CD4-positive, alpha-beta memory T cell (primary cell): Measurements from ENCODE around the gene BEST3. TPM values are rescaled to one million over a fixed set of nuclear protein-coding genes. Genes with fewer than 3 reads are reported as not detected.

ENCODE experiments used
- CTCF ChIA-PET: fragments of 350-600 bp; sonication (Branson Sonifier 250); formaldehyde crosslinking; loops from one replicate; lab custom pipeline; 2021; ENCODE audit warnings: inconsistent platforms; ENCODE audit not compliant: partially characterized antibody; lab: Charles Lee
- POLR2A ChIA-PET: fragments of 350-600 bp; sonication (Branson Sonifier 250); formaldehyde crosslinking; loops from one replicate; lab custom pipeline; 2021; ENCODE audit not compliant: partially characterized antibody; lab: Charles Lee
- DNase-seq, 5 donors: peaks; one replicate each; pipeline versions ENCODE4 v3.0.0 to v3.0.0-alpha.2; 2020 to 2022; ENCODE audit warnings: mixed read lengths in 1 of 5
- H3K27ac ChIP-seq: one replicate; pipeline ENCODE4 v1.7.0; 2013; ENCODE audit warnings: low read depth, low read length
- H3K27me3 ChIP-seq: 2 replicates; pipeline ENCODE4 v1.7.0; 2013; ENCODE audit warnings: mild to moderate bottlenecking, low read length, moderate library complexity; ENCODE audit not compliant: insufficient read depth
- H3K36me3 ChIP-seq: 2 replicates; pipeline ENCODE4 v1.7.0; 2013; ENCODE audit warnings: mild to moderate bottlenecking, low read length, moderate library complexity; ENCODE audit not compliant: insufficient read depth
- H3K4me1 ChIP-seq: 2 replicates; pipeline ENCODE4 v1.7.0; 2013; ENCODE audit warnings: mild to moderate bottlenecking, low read length, moderate library complexity; ENCODE audit not compliant: insufficient read depth
- H3K4me3 ChIP-seq, 2 donors: one replicate each; pipeline ENCODE4 v1.7.0; 2013; ENCODE audit warnings: low read length in 2 of 2, mild to moderate bottlenecking in 1 of 2
- H3K9me3 ChIP-seq, 2 donors: one replicate each; pipeline ENCODE4 v1.7.0; 2013; ENCODE audit warnings: low read length in 2 of 2, control low read depth in 1 of 2; ENCODE audit not compliant: control insufficient read depth in 1 of 2
- H3K27ac Mint-ChIP-seq, 7 donors: one replicate each; pipeline ENCODE4 v1.8.0; 2020 to 2021; ENCODE audit warnings: mixed read lengths in 7 of 7, mild to moderate bottlenecking in 6 of 7, inconsistent platforms in 3 of 7, moderate library complexity in 3 of 7
- H3K27me3 Mint-ChIP-seq, 2 donors: one replicate each; pipeline ENCODE4 v1.8.0; 2020 to 2021; ENCODE audit warnings: mixed read lengths in 2 of 2
- H3K36me3 Mint-ChIP-seq, 2 donors: one replicate each; pipeline ENCODE4 v1.8.0; 2020 to 2021; ENCODE audit warnings: mixed read lengths in 2 of 2, inconsistent platforms in 1 of 2, mild to moderate bottlenecking in 1 of 2
- H3K4me1 Mint-ChIP-seq, 4 donors: one replicate each; pipeline ENCODE4 v1.8.0; 2020 to 2021; ENCODE audit warnings: mixed read lengths in 4 of 4, mild to moderate bottlenecking in 1 of 4
- H3K4me3 Mint-ChIP-seq, 8 donors: one replicate each; pipeline ENCODE4 v1.8.0; 2020 to 2021; ENCODE audit warnings: mixed read lengths in 8 of 8, mild to moderate bottlenecking in 7 of 8, moderate library complexity in 6 of 8, inconsistent platforms in 3 of 8
- H3K9me3 Mint-ChIP-seq, 8 donors: one replicate each; pipeline ENCODE4 v1.8.0; 2020 to 2021; ENCODE audit warnings: mixed read lengths in 8 of 8, mild to moderate bottlenecking in 5 of 8, inconsistent platforms in 3 of 8, moderate library complexity in 1 of 8
- intact Hi-C: fragments of 100-400 bp; cut with micrococcal nuclease; formaldehyde crosslinking; loops from one replicate; pipeline ENCODE4 v1.15.1; 2023
- polyA plus RNA-seq, 2 donors: library from polyadenylated mRNA; unstranded; fragments of 300-500 nt; fragmentation: Illumina TruSeq; gene quantifications; one replicate each; pipeline ENCODE4 v1.2.3, GENCODE V29; 2021
- total RNA-seq, 2 experiments: library from RNA; stranded (reverse); gene quantifications; one replicate each; pipeline ENCODE4 v1.2.3, GENCODE V29; 2021

BEST3 gene
- total and polyA plus RNA-seq, 4 experiments from 2014 or later: not detected

DNA sequence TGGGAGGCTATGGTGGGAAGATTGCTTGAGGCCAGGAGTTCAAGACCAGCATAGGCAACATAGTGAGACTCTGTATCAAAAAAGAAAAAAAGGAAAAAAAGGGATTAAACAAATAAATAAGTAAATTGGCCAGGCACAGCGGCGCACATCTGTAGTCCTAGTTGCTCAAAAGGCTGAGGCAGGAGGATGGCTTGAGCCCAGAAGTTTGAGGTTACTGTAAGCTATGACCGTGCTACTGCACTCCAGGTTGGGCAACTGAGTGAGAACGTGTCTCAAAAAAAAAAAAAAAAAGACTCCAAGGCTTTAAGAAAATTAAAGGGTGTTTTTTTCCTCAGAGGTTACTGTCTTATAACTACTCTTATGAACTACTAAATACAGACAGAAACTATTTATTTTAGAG, 11.7 kb downstream of the BEST3 start:
- Mint-ChIP-seq H3K4me3 (no peak overlapping the region), H3K36me3 (no peaks in the 10 kb centered on the region), H3K4me1 (peaks cover 0 to 5% (median 3%) of the 10 kb centered on the region in 4 donors), H3K27me3 (peaks cover 20 to 22% of the 10 kb centered on the region in 2 donors), H3K9me3 (no peaks in the 10 kb centered on the region), H3K27ac (no peak overlapping the region)
- POLR2A ChIA-PET: no interaction called here
- CTCF ChIA-PET: no interaction called here
- intact Hi-C loops: no loop called here
- H3K4me1 ChIP-seq: no peaks in the 10 kb centered on the region
- no peaks in the 10 kb centered on the region for H3K36me3 ChIP-seq
- H3K27me3 ChIP-seq: no peaks in the 10 kb centered on the region
- H3K9me3 ChIP-seq: no peaks in the 10 kb centered on the region
- DNase-seq: no peak
- no peak overlapping the region for H3K4me3 ChIP-seq
- H3K27ac ChIP-seq: no peak overlapping the region

DNA sequence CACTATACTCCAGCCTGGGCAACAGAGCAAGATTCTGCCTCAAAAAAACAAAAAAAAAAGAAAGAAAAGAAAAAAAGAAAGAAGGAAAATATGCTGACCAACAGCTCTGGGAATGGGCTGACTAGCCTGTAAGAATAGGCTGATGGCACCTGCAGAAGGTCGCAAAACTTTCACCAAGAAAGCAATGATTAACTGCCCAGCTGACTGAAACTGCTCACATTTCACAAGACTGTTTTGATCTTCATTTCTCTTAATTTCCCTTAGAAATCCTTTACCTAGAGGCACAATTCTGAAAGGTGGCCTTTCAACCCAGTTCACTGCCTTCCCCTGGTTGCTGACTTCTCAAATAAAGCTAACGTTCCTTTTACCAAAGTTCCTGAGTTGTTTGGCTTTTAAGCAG, 12.4 kb downstream of the BEST3 start:
- H3K27me3 ChIP-seq: no peaks in the 10 kb centered on the region
- H3K4me1 Mint-ChIP-seq: peaks cover 0 to 5% (median 3%) of the 10 kb centered on the region in 4 donors
- no peak overlapping the region for H3K4me3 ChIP-seq
- H3K27ac ChIP-seq: no peak overlapping the region
- no peaks in the 10 kb centered on the region for H3K4me1 ChIP-seq
- intact Hi-C loops: no loop called here
- no peaks in the 10 kb centered on the region for H3K9me3 ChIP-seq
- H3K36me3 Mint-ChIP-seq: no peaks in the 10 kb centered on the region
- no peaks in the 10 kb centered on the region for H3K36me3 ChIP-seq
- H3K27ac Mint-ChIP-seq: no peak overlapping the region
- no peaks in the 10 kb centered on the region for H3K9me3 Mint-ChIP-seq
- H3K27me3 Mint-ChIP-seq: peaks cover 19 to 20% of the 10 kb centered on the region in 2 donors
- ChIA-PET POLR2A (no interaction called here), CTCF (no interaction called here)
- no peak for DNase-seq
- H3K4me3 Mint-ChIP-seq: no peak overlapping the region

DNA sequence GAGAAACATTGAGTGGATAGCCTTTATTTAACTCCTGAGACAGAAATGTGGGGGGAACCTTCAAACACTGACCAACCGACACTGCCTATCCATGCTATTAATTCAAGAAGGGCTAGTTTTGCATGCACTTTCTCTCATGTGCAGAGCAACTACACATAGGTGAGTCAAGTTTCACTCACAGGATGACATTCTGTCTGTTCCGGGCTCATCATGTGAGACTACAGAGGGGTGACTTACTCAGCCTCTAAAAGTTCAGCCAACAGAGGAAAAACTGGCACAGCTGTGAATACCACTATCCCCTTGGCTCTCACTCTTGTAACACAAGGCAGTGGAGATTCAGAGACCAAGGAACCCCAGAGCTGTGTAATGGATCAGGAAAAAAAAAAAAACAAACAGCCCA, 13.3 kb downstream of the BEST3 start:
- Mint-ChIP-seq H3K4me3 (no peak overlapping the region), H3K4me1 (peaks cover 0 to 5% (median 3%) of the 10 kb centered on the region in 4 donors), H3K9me3 (no peaks in the 10 kb centered on the region), H3K36me3 (no peaks in the 10 kb centered on the region), H3K27ac (no peak overlapping the region), H3K27me3 (peaks cover 19 to 20% of the 10 kb centered on the region in 2 donors)
- CTCF ChIA-PET: no interaction called here
- Histone ChIP-seq H3K27me3 (no peaks in the 10 kb centered on the region), H3K36me3 (no peaks in the 10 kb centered on the region), H3K27ac (no peak overlapping the region), H3K4me1 (no peaks in the 10 kb centered on the region), H3K9me3 (no peaks in the 10 kb centered on the region), H3K4me3 (no peak overlapping the region)
- intact Hi-C loops: no loop called here
- POLR2A ChIA-PET: no interaction called here
- DNase-seq: no peak

DNA sequence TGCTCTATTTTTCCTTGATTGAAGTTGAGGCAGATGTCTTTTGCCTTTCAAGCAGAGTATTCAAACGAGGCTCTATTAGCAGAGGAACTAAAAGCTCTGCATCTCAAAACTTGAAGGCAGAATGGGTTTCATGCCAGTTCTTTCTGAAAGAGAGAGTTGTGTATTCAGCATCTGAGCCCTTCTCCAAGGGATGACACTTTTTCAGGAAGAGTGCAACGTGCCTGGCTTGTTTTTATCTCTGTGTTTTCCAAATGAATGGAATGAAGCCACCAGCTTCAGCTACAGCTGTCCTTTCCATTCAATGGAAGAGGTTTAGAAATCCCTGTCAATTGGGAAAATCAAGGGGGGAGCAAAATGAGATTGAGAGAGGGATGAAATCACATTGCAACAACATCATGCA, 14.6 kb downstream of the BEST3 start:
- H3K4me3 ChIP-seq: no peak overlapping the region
- H3K27me3 ChIP-seq: no peaks in the 10 kb centered on the region
- Mint-ChIP-seq H3K9me3 (no peaks in the 10 kb centered on the region), H3K27ac (no peak overlapping the region), H3K27me3 (peaks cover 19 to 20% of the 10 kb centered on the region in 2 donors), H3K36me3 (no peaks in the 10 kb centered on the region), H3K4me3 (no peak overlapping the region), H3K4me1 (peaks cover 0 to 2% (median 1%) of the 10 kb centered on the region in 4 donors)
- ChIA-PET POLR2A (no interaction called here), CTCF (no interaction called here)
- H3K36me3 ChIP-seq: no peaks in the 10 kb centered on the region
- intact Hi-C loops: no loop called here
- H3K27ac ChIP-seq: no peak overlapping the region
- DNase-seq: no peak
- no peaks in the 10 kb centered on the region for H3K9me3 ChIP-seq
- H3K4me1 ChIP-seq: no peaks in the 10 kb centered on the region

DNA sequence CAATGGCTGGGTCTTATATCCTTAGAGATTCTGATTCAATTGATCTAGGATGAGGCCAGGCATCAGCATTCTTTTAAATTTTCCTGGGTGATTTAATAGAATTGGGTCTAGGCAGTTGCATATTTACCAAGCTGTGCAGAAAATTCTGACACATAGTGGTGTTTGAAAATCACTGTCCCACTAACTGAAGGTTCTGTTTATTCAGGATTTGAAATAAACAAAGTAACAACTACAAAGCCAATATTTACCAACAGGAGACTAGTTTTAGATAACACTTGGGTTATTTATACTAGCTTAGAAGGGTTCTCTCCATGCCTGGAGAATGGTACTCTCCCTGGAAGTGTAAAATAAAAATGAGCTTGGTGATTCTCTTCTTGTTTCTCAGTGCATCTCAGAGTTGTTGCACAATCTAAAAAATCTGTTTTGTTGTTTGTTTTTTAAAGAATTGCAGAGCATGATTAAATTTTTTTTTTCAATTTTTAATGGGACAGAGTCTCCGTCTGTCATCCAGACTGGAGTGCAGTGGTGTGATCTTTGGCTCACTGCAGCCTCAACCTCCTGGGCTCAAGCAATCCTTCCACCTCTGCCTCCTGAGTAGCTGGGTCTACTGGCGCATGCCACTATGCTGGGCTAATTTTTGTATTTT, 16.9 kb downstream of the BEST3 start:
- no peaks in the 10 kb centered on the region for H3K36me3 Mint-ChIP-seq
- H3K9me3 Mint-ChIP-seq: no peaks in the 10 kb centered on the region
- Histone ChIP-seq H3K27ac (no peak overlapping the region), H3K36me3 (no peaks in the 10 kb centered on the region), H3K9me3 (no peaks in the 10 kb centered on the region), H3K4me3 (no peak overlapping the region), H3K27me3 (no peaks in the 10 kb centered on the region), H3K4me1 (no peaks in the 10 kb centered on the region)
- no peak for DNase-seq
- H3K4me3 Mint-ChIP-seq: no peak overlapping the region
- H3K27me3 Mint-ChIP-seq: peaks cover 18 to 25% of the 10 kb centered on the region in 2 donors
- ChIA-PET CTCF (interaction anchor here (1.4 kb wide), 1 partner anchor 42 kb away, joined by 3 read pairs; no protein-coding TSS in a partner anchor), POLR2A (no interaction called here)
- no peaks in the 10 kb centered on the region for H3K4me1 Mint-ChIP-seq
- intact Hi-C loops: no loop called here
- no peak overlapping the region for H3K27ac Mint-ChIP-seq

DNA sequence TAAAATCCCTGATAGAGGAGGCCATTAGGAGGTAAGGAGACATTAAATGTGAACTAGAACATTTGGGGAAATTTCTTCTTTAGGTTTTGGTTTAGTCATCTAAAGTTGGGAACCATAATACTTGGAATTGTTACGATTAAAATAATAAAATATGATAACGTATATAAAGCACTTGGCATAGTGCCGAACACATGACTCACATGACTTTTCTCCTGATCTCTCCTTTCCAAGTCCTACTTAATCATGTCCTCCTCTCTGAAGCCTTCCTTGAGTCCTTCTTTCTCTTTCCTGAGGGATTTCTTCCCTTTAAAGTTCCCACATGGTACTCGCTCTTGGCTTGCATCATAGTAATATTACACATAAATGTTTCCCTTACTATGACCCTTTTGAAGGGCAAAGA, 20.0 kb downstream of the BEST3 start:
- no peaks in the 10 kb centered on the region for H3K36me3 Mint-ChIP-seq
- intact Hi-C loops: no loop called here
- POLR2A ChIA-PET: no interaction called here
- no peaks in the 10 kb centered on the region for H3K9me3 ChIP-seq
- H3K27me3 Mint-ChIP-seq: peaks cover 10 to 12% of the 10 kb centered on the region in 2 donors
- no peaks in the 10 kb centered on the region for H3K4me1 Mint-ChIP-seq
- no peaks in the 10 kb centered on the region for H3K4me1 ChIP-seq
- H3K4me3 ChIP-seq: no peak overlapping the region
- DNase-seq: no peak
- no peak overlapping the region for H3K4me3 Mint-ChIP-seq
- H3K27ac Mint-ChIP-seq: no peak overlapping the region
- H3K27ac ChIP-seq: no peak overlapping the region
- no peaks in the 10 kb centered on the region for H3K36me3 ChIP-seq
- H3K27me3 ChIP-seq: no peaks in the 10 kb centered on the region
- H3K9me3 Mint-ChIP-seq: peaks cover 0 to 4% (median 0%) of the 10 kb centered on the region in 8 donors
- CTCF ChIA-PET: no interaction called here

DNA sequence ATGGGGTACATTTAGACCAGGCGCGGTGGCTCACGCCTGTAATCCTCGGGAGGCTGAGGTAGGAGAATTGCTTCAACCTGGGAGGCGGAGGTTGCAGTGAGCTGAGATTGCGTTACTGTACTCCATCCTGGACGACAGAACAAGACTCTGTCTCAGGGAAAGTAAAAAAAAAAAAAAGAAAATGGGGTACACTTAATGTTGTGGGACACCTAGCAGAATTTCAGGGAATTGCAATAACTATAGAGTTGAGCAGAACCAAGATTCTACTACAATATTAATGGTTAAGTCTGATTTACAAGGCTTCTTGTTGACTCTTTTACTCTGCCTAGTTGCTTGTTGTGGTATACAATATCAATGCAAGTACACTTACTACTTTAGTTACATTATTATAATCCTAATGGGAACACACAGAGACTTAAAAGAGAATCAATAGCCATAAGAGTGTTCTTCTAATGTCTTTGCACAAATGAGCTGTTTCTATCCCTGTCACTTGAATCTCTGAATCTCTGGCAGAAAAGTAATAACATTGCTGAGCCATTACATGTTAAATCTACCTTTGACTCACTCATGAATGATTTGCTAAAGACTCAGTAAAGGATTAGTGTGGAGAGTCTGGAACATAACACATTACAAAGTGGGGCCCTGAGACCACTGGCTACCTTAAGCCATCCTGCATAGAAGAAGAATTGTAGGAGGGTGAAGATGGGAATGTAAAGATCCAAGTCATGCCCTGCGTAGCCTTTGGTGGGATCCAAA, 22.7 kb downstream of the BEST3 start:
- CTCF ChIA-PET: no interaction called here
- Mint-ChIP-seq H3K27me3 (peaks cover 4 to 10% of the 10 kb centered on the region in 2 donors), H3K4me3 (no peak overlapping the region), H3K9me3 (peaks cover 0 to 4% (median 0%) of the 10 kb centered on the region in 8 donors), H3K36me3 (no peaks in the 10 kb centered on the region), H3K4me1 (no peaks in the 10 kb centered on the region), H3K27ac (peak overlapping the region in 1 of 7 donors; percentile 11)
- intact Hi-C loops: no loop called here
- Histone ChIP-seq H3K4me3 (no peak overlapping the region), H3K36me3 (no peaks in the 10 kb centered on the region), H3K4me1 (no peaks in the 10 kb centered on the region), H3K27me3 (no peaks in the 10 kb centered on the region), H3K9me3 (no peaks in the 10 kb centered on the region), H3K27ac (no peak overlapping the region)
- POLR2A ChIA-PET: no interaction called here
- DNase-seq: no peak
